LNCaP clone FGC (cell line): Measurements from ENCODE around the gene SFPQ.
"Not testable (repeated sequence)": the region's sequence is repeated elsewhere in the genome, so short reads cannot be mapped to it uniquely, and the experiment has no call there.

ENCODE experiments used
- DNase-seq: peaks from one replicate; pipeline ENCODE4 v3.0.0-alpha.2; 2011; ENCODE audit warnings: low read depth
- H3K4me3 ChIP-seq: 2 replicates; pipeline ENCODE4 v1.5.1; 2011; ENCODE audit warnings: mild to moderate bottlenecking, low read depth, low read length, control low read depth
- TF ChIP-seq, protein P1 (sequence below): IDR thresholded peaks from 2 replicates; pipeline ENCODE4 v1.5.1; 2012; ENCODE audit warnings: mild to moderate bottlenecking; ENCODE audit not compliant: control insufficient read depth, insufficient read depth; ENCODE audit errors: extremely low read depth

SFPQ gene

DNA sequence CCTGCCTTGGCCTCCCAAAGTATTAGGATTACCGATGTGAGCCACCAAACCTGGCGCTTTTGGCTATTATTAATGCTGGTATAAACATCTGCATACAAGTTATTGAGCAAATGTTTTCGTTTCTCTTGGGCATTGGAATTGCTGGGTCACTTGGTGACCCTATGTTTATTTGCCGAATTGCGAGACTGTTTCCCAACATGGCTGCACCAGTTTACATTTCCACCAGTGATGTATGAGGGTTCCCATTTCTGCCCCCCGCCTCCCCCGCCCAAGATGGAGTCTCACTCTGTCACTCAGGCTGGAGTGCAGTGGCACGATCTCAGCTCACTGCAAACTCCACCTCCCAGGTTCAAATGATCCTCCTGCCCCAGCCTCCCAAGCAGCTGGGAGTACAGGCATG, 20.9 kb downstream of the SFPQ start:
- TF ChIP-seq, protein P1, sequence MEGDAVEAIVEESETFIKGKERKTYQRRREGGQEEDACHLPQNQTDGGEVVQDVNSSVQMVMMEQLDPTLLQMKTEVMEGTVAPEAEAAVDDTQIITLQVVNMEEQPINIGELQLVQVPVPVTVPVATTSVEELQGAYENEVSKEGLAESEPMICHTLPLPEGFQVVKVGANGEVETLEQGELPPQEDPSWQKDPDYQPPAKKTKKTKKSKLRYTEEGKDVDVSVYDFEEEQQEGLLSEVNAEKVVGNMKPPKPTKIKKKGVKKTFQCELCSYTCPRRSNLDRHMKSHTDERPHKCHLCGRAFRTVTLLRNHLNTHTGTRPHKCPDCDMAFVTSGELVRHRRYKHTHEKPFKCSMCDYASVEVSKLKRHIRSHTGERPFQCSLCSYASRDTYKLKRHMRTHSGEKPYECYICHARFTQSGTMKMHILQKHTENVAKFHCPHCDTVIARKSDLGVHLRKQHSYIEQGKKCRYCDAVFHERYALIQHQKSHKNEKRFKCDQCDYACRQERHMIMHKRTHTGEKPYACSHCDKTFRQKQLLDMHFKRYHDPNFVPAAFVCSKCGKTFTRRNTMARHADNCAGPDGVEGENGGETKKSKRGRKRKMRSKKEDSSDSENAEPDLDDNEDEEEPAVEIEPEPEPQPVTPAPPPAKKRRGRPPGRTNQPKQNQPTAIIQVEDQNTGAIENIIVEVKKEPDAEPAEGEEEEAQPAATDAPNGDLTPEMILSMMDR, result no peak
- H3K4me3 ChIP-seq, result no peak overlapping the region
- no peak for DNase-seq

DNA sequence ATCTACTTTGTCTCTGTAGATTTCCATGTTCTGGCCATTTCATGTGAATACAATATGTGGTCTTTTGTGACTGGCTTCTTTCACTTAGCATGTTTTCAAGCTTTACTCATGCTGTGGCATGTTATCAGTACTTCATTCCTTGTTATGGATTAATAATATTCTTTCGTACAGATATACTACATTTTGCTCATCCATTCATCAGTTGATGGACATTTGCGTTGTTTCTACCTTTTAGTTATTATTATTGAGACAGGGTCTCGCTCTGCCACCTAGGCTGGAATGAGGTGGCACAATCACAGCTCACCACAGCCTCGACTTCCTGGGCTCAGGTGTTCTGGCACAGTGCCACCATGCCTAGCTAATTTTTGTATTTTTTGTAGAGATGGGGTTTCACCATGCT, 21.4 kb downstream of the SFPQ start:
- DNase-seq, result no peak
- no peak overlapping the region for H3K4me3 ChIP-seq
- TF ChIP-seq, protein P1, result no peak

DNA sequence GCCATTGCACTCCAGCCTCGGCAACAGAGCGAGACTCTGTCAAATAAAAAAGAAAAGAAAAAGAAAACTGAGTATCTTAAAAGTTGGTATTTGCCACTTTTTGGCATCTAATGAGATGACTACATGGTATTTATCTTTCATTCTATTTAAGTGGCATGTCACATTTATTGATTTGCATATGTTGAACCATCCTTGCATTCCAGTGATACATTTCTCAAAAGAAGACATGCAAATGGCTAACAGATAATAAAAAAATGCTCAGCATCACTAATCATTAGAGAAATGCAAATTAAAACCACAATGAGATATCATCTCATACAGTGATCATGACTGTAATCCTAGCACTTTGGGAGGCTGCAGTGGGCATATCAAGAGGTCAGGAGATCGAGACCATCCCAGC, 28.1 kb downstream of the SFPQ start:
- no peak overlapping the region for H3K4me3 ChIP-seq
- TF ChIP-seq, protein P1, result no peak
- no peak for DNase-seq

DNA sequence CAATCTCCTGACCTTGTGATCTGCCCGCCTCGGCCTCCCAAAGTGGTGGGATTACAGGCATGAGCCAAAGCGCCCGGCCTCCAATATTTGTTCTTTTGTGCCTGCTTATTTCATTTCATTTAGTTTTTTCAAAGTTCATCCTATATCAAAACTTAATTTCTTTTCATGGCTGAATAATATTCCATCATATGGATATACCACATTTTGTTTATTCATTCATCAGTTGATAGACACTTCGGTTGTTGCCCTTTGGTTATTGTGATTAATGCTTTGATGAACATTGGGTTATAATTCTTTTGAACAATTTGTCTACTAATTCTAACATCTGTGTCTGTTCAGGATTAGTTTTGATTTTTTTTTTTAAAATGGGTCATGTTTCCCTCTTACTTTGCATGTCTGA, 41.7 kb downstream of the SFPQ start:
- TF ChIP-seq, protein P1, result no peak
- H3K4me3 ChIP-seq, result no peak overlapping the region
- DNase-seq, result no peak

DNA sequence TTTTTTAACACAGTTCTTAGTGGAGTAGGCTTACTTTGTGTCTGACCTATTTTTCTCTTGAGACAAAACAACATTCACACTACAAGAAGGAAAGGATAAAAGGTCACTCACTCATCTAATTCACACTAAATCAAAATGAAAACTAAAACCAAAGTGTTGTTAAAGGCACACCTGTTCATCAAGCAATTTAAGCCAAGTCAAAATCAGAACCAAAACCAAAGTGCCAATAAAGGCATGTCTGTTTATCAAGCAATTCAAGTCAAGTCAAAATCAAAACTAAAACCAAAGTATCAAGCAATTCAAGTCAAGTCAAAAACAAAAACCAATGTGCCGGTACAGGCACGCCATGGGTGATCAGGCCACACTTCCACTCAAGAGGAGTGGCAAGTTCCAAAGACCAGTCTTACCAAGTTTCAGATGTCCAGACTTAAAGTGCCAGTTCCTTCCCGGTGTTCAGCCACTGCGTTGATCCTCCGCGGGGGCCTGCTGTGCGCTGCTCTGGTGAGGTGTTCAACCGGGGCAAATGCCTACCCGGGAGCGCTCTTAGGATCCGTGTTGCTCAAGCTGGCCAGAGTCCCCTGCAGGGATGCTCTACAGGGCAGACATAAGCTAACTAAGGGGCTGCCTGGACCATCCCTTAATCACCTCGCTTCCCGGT, 46.9 kb downstream of the SFPQ start:
- not testable (repeated sequence) for DNase-seq, H3K4me3 ChIP-seq

DNA sequence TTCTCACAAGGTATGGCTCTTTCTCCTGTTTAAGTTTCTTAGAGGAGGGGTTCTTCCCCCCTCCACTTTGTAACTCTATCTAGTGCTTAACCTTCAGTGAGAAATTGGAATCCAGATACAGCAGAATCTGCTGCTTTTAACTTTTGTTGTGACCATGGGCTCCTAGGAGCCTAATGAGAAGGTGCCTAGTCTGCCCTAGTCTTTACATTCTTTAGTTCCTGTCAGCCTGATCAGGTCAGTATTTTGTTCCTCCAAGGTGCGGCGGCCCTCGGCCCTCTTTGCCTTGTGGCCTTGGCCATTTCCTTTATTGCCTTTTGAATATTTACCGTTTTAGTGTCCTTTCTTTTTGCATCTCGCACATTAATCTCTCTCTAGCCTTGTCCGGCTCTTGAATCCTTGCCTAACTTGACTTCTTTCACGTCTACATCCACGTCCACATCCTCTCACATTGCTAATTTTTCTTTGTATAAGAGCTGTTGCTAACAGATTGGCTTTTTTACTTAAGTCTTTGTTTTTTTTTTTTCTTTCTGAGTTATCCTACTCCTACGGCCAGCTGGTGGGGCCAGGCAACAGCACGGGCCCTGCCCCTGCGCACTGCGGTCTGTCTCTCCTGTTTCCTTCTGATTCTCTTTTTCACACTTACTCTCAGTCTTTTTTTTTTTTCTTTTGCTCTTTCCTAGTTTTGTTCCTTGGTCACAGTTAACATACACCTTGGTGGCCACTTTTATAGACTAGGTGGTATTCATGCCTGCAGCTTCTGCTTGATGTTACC, 49.0 kb downstream of the SFPQ start:
- no peak for DNase-seq
- H3K4me3 ChIP-seq, result no peak overlapping the region
- TF ChIP-seq, protein P1, result no peak

DNA sequence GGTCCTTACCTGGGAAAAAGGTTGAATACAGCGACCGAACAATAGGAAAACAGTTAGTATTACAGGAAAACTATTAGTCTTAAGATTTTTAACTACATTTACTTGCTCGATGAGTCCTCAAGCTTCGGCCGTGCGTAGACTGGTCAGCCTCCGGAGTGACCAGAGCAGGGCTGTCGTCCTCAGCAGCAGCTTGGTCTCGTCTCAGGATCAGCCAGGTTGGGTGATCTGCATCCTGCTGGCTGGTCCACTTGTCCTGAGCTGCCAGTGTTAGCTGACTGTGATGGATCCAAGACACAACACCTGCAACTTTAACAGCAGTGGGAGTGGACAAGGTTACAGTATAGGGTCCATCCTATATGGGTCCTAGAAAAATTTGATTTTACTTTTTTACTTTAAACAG, 50.2 kb downstream of the SFPQ start:
- not testable (repeated sequence) for H3K4me3 ChIP-seq, DNase-seq

DNA sequence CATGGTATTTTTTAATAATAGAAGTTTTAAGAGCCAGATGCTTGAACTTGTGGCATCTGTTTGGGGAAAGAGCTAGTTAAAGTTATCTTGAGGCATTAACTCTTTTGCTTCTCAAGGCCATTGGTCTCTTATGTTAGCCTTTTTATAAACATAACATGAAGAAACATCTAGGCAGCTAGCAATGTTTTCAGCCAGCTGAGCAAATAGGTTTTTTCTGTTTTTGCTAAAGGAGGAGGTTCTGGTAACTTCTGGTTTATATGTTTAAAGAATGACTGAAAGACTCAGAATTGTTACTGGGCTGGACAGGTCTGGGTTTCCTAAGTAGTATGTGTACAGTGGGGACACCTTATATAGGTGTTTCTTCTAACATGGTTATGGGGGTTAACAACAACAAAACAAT, 50.7 kb downstream of the SFPQ start:
- H3K4me3 ChIP-seq, DNase-seq: not testable (repeated sequence)

DNA sequence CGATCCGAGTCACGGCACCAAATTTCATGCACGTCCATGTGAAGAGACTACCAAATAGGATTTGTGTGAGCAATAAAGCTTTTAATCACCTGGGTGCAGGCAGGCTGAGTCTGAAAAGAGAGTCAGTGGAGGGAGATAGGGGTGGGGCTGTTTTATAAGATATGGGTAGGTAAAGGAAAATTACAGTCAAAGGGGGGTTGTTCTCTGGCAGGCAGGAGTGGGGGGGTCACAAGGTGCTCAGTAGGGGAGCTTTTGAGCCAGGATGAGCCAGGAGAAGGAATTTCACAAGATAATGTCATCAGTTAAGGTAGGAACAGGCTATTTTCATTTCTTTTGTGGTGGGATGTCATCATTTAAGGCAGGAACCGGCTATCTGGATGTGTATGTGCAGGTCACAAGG, 55.4 kb downstream of the SFPQ start:
- H3K4me3 ChIP-seq, DNase-seq: not testable (repeated sequence)
